Measurements from ENCODE around the gene VPS13C.
A peak's percentile ranks its signal among the peaks of the same experiment; 100 is the strongest.

Gene VPS13C

DNA sequence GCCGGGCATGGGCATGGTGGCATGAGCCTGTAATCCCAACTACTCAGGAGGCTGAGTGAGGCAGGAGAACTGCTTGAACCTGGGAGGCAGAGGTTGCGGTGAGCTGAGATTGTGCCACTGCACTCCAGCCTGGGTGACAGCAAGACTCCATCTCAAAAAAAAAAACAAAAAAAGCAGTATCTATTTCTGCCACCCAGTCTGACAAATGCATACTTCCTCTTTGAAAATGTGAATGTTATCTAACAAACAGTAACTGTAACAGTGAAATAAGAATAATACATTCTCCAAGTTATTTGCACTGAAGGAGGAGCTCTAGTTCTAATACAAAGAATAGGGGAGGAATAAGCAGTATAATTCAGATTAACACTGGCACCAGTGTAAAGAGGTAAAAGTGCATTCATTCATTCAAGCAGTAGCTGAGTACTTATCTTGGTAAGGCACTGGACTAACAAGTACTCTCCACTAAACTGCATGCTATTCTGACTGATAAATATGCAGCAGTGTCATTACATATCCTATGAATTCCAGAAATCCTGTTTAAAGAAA is 12.9 kb downstream of the VPS13C start:
- in situ Hi-C loops (cut with HindIII; ENCODE audit: low sequenced_read_pairs): no loop called here
- no peak for DNase-seq (ENCODE audit: low read depth, low spot score)
- TF ChIP-seq, protein P1, sequence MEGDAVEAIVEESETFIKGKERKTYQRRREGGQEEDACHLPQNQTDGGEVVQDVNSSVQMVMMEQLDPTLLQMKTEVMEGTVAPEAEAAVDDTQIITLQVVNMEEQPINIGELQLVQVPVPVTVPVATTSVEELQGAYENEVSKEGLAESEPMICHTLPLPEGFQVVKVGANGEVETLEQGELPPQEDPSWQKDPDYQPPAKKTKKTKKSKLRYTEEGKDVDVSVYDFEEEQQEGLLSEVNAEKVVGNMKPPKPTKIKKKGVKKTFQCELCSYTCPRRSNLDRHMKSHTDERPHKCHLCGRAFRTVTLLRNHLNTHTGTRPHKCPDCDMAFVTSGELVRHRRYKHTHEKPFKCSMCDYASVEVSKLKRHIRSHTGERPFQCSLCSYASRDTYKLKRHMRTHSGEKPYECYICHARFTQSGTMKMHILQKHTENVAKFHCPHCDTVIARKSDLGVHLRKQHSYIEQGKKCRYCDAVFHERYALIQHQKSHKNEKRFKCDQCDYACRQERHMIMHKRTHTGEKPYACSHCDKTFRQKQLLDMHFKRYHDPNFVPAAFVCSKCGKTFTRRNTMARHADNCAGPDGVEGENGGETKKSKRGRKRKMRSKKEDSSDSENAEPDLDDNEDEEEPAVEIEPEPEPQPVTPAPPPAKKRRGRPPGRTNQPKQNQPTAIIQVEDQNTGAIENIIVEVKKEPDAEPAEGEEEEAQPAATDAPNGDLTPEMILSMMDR (IDR thresholded peaks at IDR 0.05; ENCODE audit: low read depth, low read length): no peak
- H3K4me3 ChIP-seq (ENCODE audit: low read depth, low read length): no peak overlapping the region

DNA sequence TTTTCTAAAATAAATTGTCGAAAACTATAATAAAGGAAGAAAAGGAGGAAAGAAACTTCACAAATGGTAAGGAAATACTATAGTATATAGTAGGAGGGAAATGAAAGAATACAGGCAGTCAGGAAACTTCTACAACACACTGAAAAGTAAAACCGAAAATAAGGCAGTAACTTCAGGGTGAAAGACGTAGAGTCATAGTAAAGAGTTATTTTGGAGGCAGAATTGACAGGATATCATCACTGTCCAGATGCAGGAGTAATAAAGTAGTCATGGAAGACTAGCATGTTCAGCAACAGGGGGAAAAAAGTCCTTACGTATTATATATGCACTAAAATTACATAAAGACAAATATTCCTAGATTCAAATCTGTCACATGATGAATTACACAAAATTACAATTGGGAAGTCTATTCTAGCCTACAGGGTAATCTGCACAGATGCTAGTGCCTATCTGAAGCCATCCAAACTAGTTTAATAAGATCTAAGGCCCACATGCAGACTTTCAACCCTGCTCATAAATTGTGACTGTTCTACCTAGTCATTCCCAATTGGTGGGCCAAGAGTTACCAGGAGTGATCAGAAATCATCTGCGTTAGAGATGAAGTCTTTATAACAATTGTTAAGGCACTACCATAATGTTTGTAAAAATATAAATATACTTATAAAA is 14.0 kb downstream of the VPS13C start:
- TF ChIP-seq, protein P1 (IDR thresholded peaks at IDR 0.05; ENCODE audit: low read depth, low read length): no peak
- in situ Hi-C loops (cut with HindIII; ENCODE audit: low sequenced_read_pairs): no loop called here
- H3K4me3 ChIP-seq (ENCODE audit: low read depth, low read length): no peak overlapping the region
- DNase-seq (ENCODE audit: low read depth, low spot score): no peak

DNA sequence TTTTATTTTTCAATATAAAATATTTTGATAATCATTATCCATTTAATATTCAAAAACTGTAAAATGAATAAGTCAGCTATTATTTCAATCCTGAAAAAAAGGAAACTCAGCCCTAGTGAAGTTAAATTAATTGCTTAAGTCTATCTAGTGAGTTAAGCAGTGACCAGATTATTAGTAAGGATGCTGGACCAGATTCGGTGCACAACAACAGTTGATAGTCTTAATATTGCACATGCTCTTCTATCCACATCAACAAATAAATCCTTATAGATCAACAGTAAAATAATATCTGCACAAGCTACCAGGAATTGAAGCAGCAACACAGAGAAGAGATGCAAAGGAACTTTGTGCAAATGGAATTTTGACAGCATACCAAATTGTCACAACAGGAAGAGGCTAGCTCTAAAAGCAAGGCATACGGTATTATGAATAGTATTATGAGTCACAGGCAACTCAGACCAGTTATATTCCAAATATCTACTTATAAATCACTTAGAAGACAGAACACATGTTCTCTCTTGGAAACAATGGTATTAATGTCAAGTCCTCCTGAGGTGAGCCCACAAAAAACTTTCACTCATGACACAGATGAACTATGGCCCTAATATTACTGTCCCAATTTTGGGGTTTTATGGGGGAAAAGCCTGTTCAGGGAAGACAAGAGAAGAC is 24.9 kb downstream of the VPS13C start:
- TF ChIP-seq, protein P1 (IDR thresholded peaks at IDR 0.05; ENCODE audit: low read depth, low read length): no peak
- in situ Hi-C loops (cut with HindIII; ENCODE audit: low sequenced_read_pairs): no loop called here
- DNase-seq (ENCODE audit: low read depth, low spot score): peak; percentile 61
- H3K4me3 ChIP-seq (ENCODE audit: low read depth, low read length): no peak overlapping the region

DNA sequence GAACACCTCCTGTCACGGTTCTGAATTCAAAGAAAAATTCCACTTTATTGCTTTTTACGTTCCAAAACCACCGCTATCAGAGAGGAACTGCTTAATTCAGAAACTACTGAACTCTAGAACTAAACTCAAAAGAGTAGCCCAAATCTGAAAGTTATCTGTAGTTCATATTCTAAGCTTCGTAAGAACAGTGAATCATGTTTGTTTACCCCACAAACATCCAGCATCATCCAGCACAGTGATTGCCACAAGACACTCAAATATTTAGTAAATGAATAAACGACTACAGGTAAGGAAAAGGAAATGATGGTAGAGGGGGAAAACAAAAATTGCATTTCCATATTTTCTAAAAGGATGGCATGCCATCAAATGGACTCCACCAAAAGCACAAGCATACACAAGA is 32.3 kb downstream of the VPS13C start:
- TF ChIP-seq, protein P1 (IDR thresholded peaks at IDR 0.05; ENCODE audit: low read depth, low read length): no peak
- in situ Hi-C loops (cut with HindIII; ENCODE audit: low sequenced_read_pairs): no loop called here
- no peak for DNase-seq (ENCODE audit: low read depth, low spot score)
- H3K4me3 ChIP-seq (ENCODE audit: low read depth, low read length): no peak overlapping the region

DNA sequence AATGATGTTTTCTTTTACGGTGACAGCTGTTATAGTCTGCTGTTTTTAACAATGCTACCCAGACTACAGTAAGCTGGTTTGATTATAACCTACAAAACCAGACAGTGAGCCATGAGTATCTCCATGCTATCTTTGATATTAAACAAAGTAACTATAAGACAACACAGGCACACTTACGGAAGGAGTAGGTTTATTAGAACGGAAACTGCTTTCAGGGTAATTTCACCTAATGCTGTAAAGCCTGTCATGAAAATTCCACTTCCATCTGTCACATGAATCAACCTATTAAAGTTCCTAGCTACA is 33.0 kb downstream of the VPS13C start:
- TF ChIP-seq, protein P1 (IDR thresholded peaks at IDR 0.05; ENCODE audit: low read depth, low read length): no peak
- DNase-seq (ENCODE audit: low read depth, low spot score): no peak
- in situ Hi-C loops (cut with HindIII; ENCODE audit: low sequenced_read_pairs): no loop called here
- H3K4me3 ChIP-seq (ENCODE audit: low read depth, low read length): no peak overlapping the region

DNA sequence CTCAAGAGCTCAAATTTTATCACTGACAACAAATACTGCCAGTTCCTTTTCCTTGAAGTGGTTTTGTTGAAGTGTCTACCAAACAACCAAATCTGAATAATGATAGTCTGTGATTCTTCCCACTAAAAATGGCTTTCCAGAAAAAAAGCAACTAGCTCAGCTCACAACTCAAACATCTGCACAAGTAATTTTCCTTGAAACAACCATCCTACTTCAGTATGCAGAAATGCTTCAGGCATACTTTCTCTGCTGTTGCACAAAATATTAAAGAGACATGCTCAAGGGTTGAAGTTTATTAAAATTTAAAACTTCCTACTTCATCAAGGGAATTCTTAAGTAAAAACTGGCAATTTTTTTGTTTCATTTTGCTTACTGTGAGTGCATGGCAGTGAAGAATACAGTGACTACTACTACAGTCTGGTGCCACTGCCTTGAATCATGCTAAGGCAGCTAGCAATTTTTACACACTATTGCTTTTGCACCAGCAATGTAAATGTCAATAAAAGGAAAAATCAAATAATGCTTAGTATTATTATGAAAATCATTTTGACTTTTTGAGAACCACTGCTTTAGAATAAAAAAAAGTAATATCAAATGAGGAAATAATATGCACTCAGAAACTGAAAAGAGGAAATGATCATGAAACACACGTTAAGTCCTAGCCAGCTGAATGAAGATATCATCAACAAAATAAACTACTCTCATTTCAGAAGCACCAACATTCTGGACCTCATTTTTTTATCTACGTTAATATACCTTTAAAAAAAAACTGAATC is 33.6 kb downstream of the VPS13C start:
- no peak overlapping the region for H3K4me3 ChIP-seq (ENCODE audit: low read depth, low read length)
- no peak for DNase-seq (ENCODE audit: low read depth, low spot score)
- in situ Hi-C loops (cut with HindIII; ENCODE audit: low sequenced_read_pairs): no loop called here
- TF ChIP-seq, protein P1 (IDR thresholded peaks at IDR 0.05; ENCODE audit: low read depth, low read length): no peak
